Neural cell (in vitro differentiated cells): ENCODE measurements around the gene MICA.

Source experiments
- CTCF ChIP-seq: fragments of 450-650 bp; IDR thresholded peaks from 2 replicates; pipeline ENCODE4 v1.5.1; 2014; ENCODE audit warnings: antibody characterized with exemption, mild to moderate bottlenecking, moderate library complexity; ENCODE audit not compliant: poor library complexity, severe bottlenecking
- EZH2 ChIP-seq: fragments of 200-600, 300-800 bp; shearing (Covaris generic), sonication (generic); IDR thresholded peaks from 2 replicates; pipeline ENCODE4 v1.6.1; 2014; ENCODE audit warnings: antibody characterized with exemption, low read length, borderline replicate concordance, mild to moderate bottlenecking; ENCODE audit not compliant: insufficient read depth, poor library complexity, severe bottlenecking
- POLR2AphosphoS5 ChIP-seq: IDR thresholded peaks from 2 replicates; pipeline ENCODE4 v1.6.1; 2012
- SMC3 ChIP-seq: fragments of 450-650 bp; conservative IDR thresholded peaks from 2 replicates; pipeline ENCODE4 v1.6.1; 2014; ENCODE audit warnings: antibody characterized with exemption, mild to moderate bottlenecking, moderate library complexity; ENCODE audit not compliant: poor library complexity
- TAF1 ChIP-seq: IDR thresholded peaks from 2 replicates; pipeline ENCODE4 v1.6.1; 2012; ENCODE audit warnings: low read depth

GRCh38 chr6:31452859-31453258 lies 49.5 kb downstream of the MICA start:
- TF ChIP-seq SMC3 (no peak), CTCF (no peak), EZH2 (no peak), TAF1 (no peak), POLR2AphosphoS5 (no peak)
